CD14-positive monocyte (primary cell): Measurements from ENCODE around the gene MCM10. TPM values are rescaled to one million over a fixed set of nuclear protein-coding genes. Genes with fewer than 3 reads are reported as not detected.

Experiments used
- DNase-seq, 3 donors: peaks; one replicate each; pipeline ENCODE4 v3.0.0-alpha.2; 2011 to 2022
- H2AFZ ChIP-seq: 2 replicates; pipeline ENCODE4 v1.6.0; 2012; ENCODE audit warnings: mild to moderate bottlenecking, low read depth, low read length, inconsistent platforms; ENCODE audit not compliant: insufficient read depth, poor library complexity, severe bottlenecking
- H3K27ac ChIP-seq, 2 donors: 1 replicate in 1 of 2; 2 replicates in 1 of 2; pipeline ENCODE4 v1.5.1; 2012 to 2013; ENCODE audit warnings: low read length in 2 of 2, control low read depth in 1 of 2, inconsistent platforms in 1 of 2, low read depth in 1 of 2, mild to moderate bottlenecking in 1 of 2
- H3K27me3 ChIP-seq, 2 donors: one replicate each; pipeline versions ENCODE4 v1.6.0 to v1.6.1; 2011 to 2013; ENCODE audit warnings: low read length in 2 of 2; ENCODE audit not compliant: control insufficient read depth in 2 of 2, insufficient read depth in 2 of 2
- H3K36me3 ChIP-seq, 2 donors: replicated peaks in 1 of 2; 1 replicate in 1 of 2; 2 replicates in 1 of 2; pipeline versions ENCODE4 v1.5.1 to v1.6.1; 2012 to 2013; ENCODE audit warnings: low read length in 2 of 2, control low read depth in 1 of 2, inconsistent platforms in 1 of 2, mild to moderate bottlenecking in 1 of 2; ENCODE audit not compliant: insufficient read depth in 2 of 2, control insufficient read depth in 1 of 2
- H3K4me1 ChIP-seq, 2 donors: 1 replicate in 1 of 2; 2 replicates in 1 of 2; pipeline versions ENCODE4 v1.5.1 to v1.6.1; 2012 to 2013; ENCODE audit warnings: low read length in 2 of 2, control low read depth in 1 of 2, inconsistent platforms in 1 of 2, mild to moderate bottlenecking in 1 of 2, moderate library complexity in 1 of 2; ENCODE audit not compliant: insufficient read depth in 2 of 2, control insufficient read depth in 1 of 2
- H3K4me2 ChIP-seq: replicated peaks from 2 replicates; pipeline ENCODE3; 2012; ENCODE audit warnings: low read length, moderate library complexity, mild to moderate bottlenecking; ENCODE audit not compliant: poor library complexity, severe bottlenecking; ENCODE audit errors: extremely low read depth
- H3K4me3 ChIP-seq, 3 experiments: fragments of 200-600 bp in 1 of 3; sonication (generic) in 1 of 3; replicated peaks in 1 of 3; 1 replicate in 2 of 3; 2 replicates in 1 of 3; pipeline ENCODE4 v1.5.1; 2011 to 2013; ENCODE audit warnings: low read length in 3 of 3, mild to moderate bottlenecking in 3 of 3, control low read depth in 2 of 3, low read depth in 2 of 3, inconsistent platforms in 1 of 3, moderate library complexity in 1 of 3
- H3K79me2 ChIP-seq: 2 replicates; pipeline ENCODE4 v1.6.0; 2012; ENCODE audit warnings: mild to moderate bottlenecking, control low read depth, inconsistent platforms, low read length, moderate library complexity; ENCODE audit not compliant: insufficient read depth
- H3K9ac ChIP-seq: 2 replicates; pipeline ENCODE4 v1.6.0; 2017; ENCODE audit warnings: low read length, mild to moderate bottlenecking; ENCODE audit not compliant: insufficient read depth, poor library complexity, severe bottlenecking
- H3K9me3 ChIP-seq, 2 donors: replicated peaks in 1 of 2; 1 replicate in 1 of 2; 2 replicates in 1 of 2; pipeline versions ENCODE4 v1.5.1 to v1.6.1; 2012 to 2013; ENCODE audit warnings: low read length in 2 of 2, control low read depth in 1 of 2; ENCODE audit not compliant: control insufficient read depth in 1 of 2, insufficient read depth in 1 of 2
- H4K20me1 ChIP-seq: 2 replicates; pipeline ENCODE4 v1.6.0; 2012; ENCODE audit warnings: mild to moderate bottlenecking, low read length, control low read depth, moderate library complexity; ENCODE audit not compliant: insufficient read depth
- H3K27ac Mint-ChIP-seq, 7 donors: one replicate each; pipeline ENCODE4 v1.8.0; 2020; ENCODE audit warnings: mild to moderate bottlenecking in 7 of 7, mixed read lengths in 7 of 7, moderate library complexity in 6 of 7, inconsistent platforms in 2 of 7
- H3K27me3 Mint-ChIP-seq, 3 donors: one replicate each; pipeline ENCODE4 v1.8.0; 2021 to 2022; ENCODE audit warnings: low read depth in 3 of 3, mild to moderate bottlenecking in 3 of 3, mixed read lengths in 3 of 3, moderate library complexity in 3 of 3, inconsistent platforms in 1 of 3
- H3K36me3 Mint-ChIP-seq, 2 donors: one replicate each; pipeline ENCODE4 v1.8.0; 2020; ENCODE audit warnings: mixed read lengths in 2 of 2, inconsistent platforms in 1 of 2, mild to moderate bottlenecking in 1 of 2
- H3K4me1 Mint-ChIP-seq: one replicate; pipeline ENCODE4 v1.8.0; 2020; ENCODE audit warnings: mild to moderate bottlenecking, mixed read lengths
- H3K4me3 Mint-ChIP-seq, 2 donors: one replicate each; pipeline ENCODE4 v1.8.0; 2020; ENCODE audit warnings: mild to moderate bottlenecking in 2 of 2, mixed read lengths in 2 of 2, moderate library complexity in 1 of 2
- H3K9me3 Mint-ChIP-seq, 7 donors: one replicate each; pipeline ENCODE4 v1.8.0; 2020 to 2022; ENCODE audit warnings: mixed read lengths in 7 of 7, mild to moderate bottlenecking in 6 of 7, moderate library complexity in 6 of 7, inconsistent platforms in 2 of 7
- CTCF ChIP-seq: fragments of 200-600 bp; IDR thresholded peaks from one replicate; pipeline ENCODE4 v1.8.0; 2022; ENCODE audit warnings: antibody characterized with exemption, mild to moderate bottlenecking
- WGBS: methylation state at CpG from one replicate; pipeline ENCODE4 v1.1.5; 2013; ENCODE audit warnings: missing lambda C conversion rate; ENCODE audit not compliant: insufficient coverage; 5-methylcytosine and 5-hydroxymethylcytosine counted together
- intact Hi-C, 2 donors: fragments of 100-400 bp; cut with micrococcal nuclease; formaldehyde crosslinking; loops; one replicate each; pipeline versions ENCODE4 v1.15.0 to v1.15.1; 2023
- polyA plus RNA-seq, 3 donors: library from polyadenylated mRNA; depleted of rRNA in 1 of 3; unstranded in 2 of 3; stranded (reverse) in 1 of 3; fragments of 300-500 nt in 2 of 3; fragments of >200 nt in 1 of 3; fragmentation: Illumina TruSeq in 2 of 3; gene quantifications; 1 replicate in 2 of 3; 2 replicates in 1 of 3; pipeline ENCODE4 v1.2.3, GENCODE V29; 2012 to 2021

Gene MCM10
- polyA plus RNA-seq, 3 donors, result not detected

GRCh38 chr10:13118784-13119410 lies 42.5 kb upstream of the MCM10 start:
- Mint-ChIP-seq H3K4me1 (peaks cover 34% of the 10 kb centered on the region), H3K36me3 (peaks cover 6 to 21% of the 10 kb centered on the region in 2 donors), H3K27me3 (peaks cover 38 to 67% (median 62%) of the 10 kb centered on the region in 3 donors), H3K27ac (peak overlapping the region in 3 of 7 donors; percentile 13 to 53 (median 22)), H3K4me3 (peak overlapping the region in 1 of 2 donors; percentile 74), H3K9me3 (peaks cover 0 to 13% (median 2%) of the 10 kb centered on the region in 7 donors)
- no peak overlapping the region for H3K27ac ChIP-seq
- H3K4me1 ChIP-seq, result peaks cover 17% of the 10 kb centered on the region in 2 donors
- no peak overlapping the region for H2AFZ ChIP-seq
- no peaks in the 10 kb centered on the region for H3K79me2 ChIP-seq
- H3K27me3 ChIP-seq, result peaks cover 43 to 60% of the 10 kb centered on the region in 2 donors
- 100% methylated on average over 1 of the region's 3 CpGs for WGBS
- intact Hi-C loops, result no loop called here
- H3K9me3 ChIP-seq, result peaks cover 0 to 4% of the 10 kb centered on the region in 2 donors
- H3K4me3 ChIP-seq, result no peak overlapping the region
- no peak overlapping the region for H3K9ac ChIP-seq
- TF ChIP-seq CTCF, result no peak
- no peaks in the 10 kb centered on the region for H4K20me1 ChIP-seq
- no peaks in the 10 kb centered on the region for H3K36me3 ChIP-seq
- no peak for DNase-seq
- no peak overlapping the region for H3K4me2 ChIP-seq

- H3K9me3 Mint-ChIP-seq, result peaks cover 0 to 13% (median 2%) of the 10 kb centered on the region in 7 donors
- intact Hi-C loops, result no loop called here
- H3K9me3 ChIP-seq, result peaks cover 0 to 4% of the 10 kb centered on the region in 2 donors
- peak overlapping the region in 1 of 2 donors; percentile 85 for H3K4me3 Mint-ChIP-seq
- no peaks in the 10 kb centered on the region for H4K20me1 ChIP-seq
- no peak for DNase-seq
- no peak overlapping the region for H3K4me2 ChIP-seq
- peaks cover 34% of the 10 kb centered on the region for H3K4me1 Mint-ChIP-seq
- TF ChIP-seq CTCF, result no peak
- no peak overlapping the region for H2AFZ ChIP-seq
- peaks cover 40 to 60% of the 10 kb centered on the region in 2 donors for H3K27me3 ChIP-seq
- peaks cover 6 to 23% of the 10 kb centered on the region in 2 donors for H3K36me3 Mint-ChIP-seq
- H3K9ac ChIP-seq, result no peak overlapping the region
- H3K36me3 ChIP-seq, result no peaks in the 10 kb centered on the region
- H3K27me3 Mint-ChIP-seq, result peaks cover 36 to 72% (median 60%) of the 10 kb centered on the region in 3 donors
- H3K4me3 ChIP-seq, result no peak overlapping the region
- H3K79me2 ChIP-seq, result no peaks in the 10 kb centered on the region
- peak overlapping the region in 2 of 7 donors; percentile 0 to 4 for H3K27ac Mint-ChIP-seq
- peaks cover 17% of the 10 kb centered on the region in 2 donors for H3K4me1 ChIP-seq
- H3K27ac ChIP-seq, result no peak overlapping the region
- WGBS, result 57% methylated on average over 4 of the region's 10 CpGs
Measured at GRCh38 chr10:13120786-13121499, 40.4 kb upstream of the MCM10 start.
